ENCODE data around the gene COL15A1.

Gene COL15A1

GRCh38 chr9:98983295-98984268 lies 39.9 kb downstream of the COL15A1 start:
- no peak for TF ChIP-seq CTCF (IDR thresholded peaks at IDR 0.05; ENCODE audit: control insufficient read depth, insufficient read depth, low read depth, low read length, missing control alignments)
- H3K4me3 ChIP-seq (ENCODE audit: control insufficient read depth, low read depth, low read length), result no peak overlapping the region
- peak; percentile 63 for DNase-seq (ENCODE audit: low read depth)

GRCh38 chr9:98985596-98985995 lies 41.9 kb downstream of the COL15A1 start:
- no peak for TF ChIP-seq CTCF (IDR thresholded peaks at IDR 0.05; ENCODE audit: control insufficient read depth, insufficient read depth, low read depth, low read length, missing control alignments)
- no peak overlapping the region for H3K4me3 ChIP-seq (ENCODE audit: control insufficient read depth, low read depth, low read length)
- no peak for DNase-seq (ENCODE audit: low read depth)

- TF ChIP-seq CTCF (IDR thresholded peaks at IDR 0.05; ENCODE audit: control insufficient read depth, insufficient read depth, low read depth, low read length, missing control alignments), result no peak
- DNase-seq (ENCODE audit: low read depth), result no peak
Observed at GRCh38 chr9:98986866-98987651, 43.4 kb downstream of the COL15A1 start.

GRCh38 chr9:98989036-98990000 lies 45.6 kb downstream of the COL15A1 start:
- H3K4me3 ChIP-seq (ENCODE audit: control insufficient read depth, low read depth, low read length), result no peak overlapping the region
- DNase-seq (ENCODE audit: low read depth), result peak; percentile 98
- TF ChIP-seq CTCF (IDR thresholded peaks at IDR 0.05; ENCODE audit: control insufficient read depth, insufficient read depth, low read depth, low read length, missing control alignments), result peak; percentile 25

More at GRCh38 chr9:98986866-98987651, 43.4 kb downstream of the COL15A1 start:
- no peak overlapping the region for H3K4me3 ChIP-seq (ENCODE audit: control insufficient read depth, low read depth, low read length)

GRCh38 chr9:98990181-98990870 lies 46.6 kb downstream of the COL15A1 start:
- no peak overlapping the region for H3K4me3 ChIP-seq (ENCODE audit: control insufficient read depth, low read depth, low read length)
- no peak for TF ChIP-seq CTCF (IDR thresholded peaks at IDR 0.05; ENCODE audit: control insufficient read depth, insufficient read depth, low read depth, low read length, missing control alignments)
- no peak for DNase-seq (ENCODE audit: low read depth)

Data from AG09309 (cell line).